ENCODE measurements around the gene AKAP10. TPM values are rescaled to one million over a fixed set of nuclear protein-coding genes. Genes with fewer than 3 reads are reported as not detected.

Gene AKAP10
- total RNA-seq, 4 donors from 2014 or later, result 18.7 to 36.8 (median 25.3) TPM

DNA sequence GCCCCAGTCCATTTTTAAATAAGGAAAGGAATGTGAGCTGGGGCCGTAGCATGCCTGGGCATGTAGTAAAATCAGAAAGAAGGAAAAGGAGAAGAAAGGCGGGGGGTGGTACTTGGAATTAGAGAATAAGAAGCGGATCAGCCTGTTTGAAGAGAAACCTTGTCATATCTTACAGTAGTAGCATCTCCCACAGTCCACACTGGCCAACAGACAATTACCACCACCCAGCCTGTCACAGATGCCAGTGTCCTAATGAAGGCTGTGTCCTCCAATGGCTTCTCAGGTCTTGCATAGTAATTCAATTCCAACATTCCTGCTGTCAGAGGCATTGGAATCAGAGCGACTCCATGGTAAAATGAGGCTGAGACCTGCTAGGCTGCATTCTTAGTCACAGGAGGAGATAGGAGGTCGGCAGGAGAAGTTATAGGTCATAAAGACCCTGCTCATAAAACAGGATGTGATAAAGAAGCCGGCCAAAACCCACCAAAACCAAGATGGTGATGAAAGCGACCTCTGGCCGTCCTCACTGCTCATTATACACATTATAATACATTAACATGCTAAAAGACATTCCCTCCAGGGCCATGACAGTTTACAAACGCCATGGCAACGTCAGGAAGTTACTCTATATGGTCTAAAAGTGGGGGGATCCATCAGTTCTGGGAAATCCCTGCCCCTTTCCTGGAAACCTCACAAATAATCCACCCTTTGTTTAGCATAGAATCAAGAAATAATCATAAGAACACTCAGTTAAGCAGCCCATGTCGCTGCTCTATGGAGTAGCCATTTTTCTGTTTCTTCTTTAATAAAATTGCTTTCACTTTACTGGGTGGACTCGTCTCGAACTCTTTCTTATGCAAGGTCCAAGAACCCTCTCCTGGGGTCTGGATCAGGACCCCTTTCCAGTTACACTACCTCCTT is 9.6 kb upstream of the AKAP10 start:
- peaks cover 0 to 4% (median 0%) of the 10 kb centered on the region in 4 donors for H3K4me1 ChIP-seq
- in situ Hi-C loops (cut with MboI; ENCODE audit: low pct_ligation_motif_present in 1 of 4, low pct_unique_long_range_greater_than_20kb in 1 of 4, low sequenced_read_pairs in 3 of 4) (loop anchor here in 1 of 4 donors (25.0 kb wide), 1 partner anchor 325 kb away; no protein-coding TSS in a partner anchor), intact Hi-C loops (cut with DNase I; ENCODE audit: low total_unique reads) (no loop called here)
- no peak for TF ChIP-seq EP300 (IDR thresholded peaks at IDR 0.05; ENCODE audit: low read depth)
- no peak for TF ChIP-seq POLR2A (IDR thresholded peaks at IDR 0.05)
- TF ChIP-seq, protein P1, sequence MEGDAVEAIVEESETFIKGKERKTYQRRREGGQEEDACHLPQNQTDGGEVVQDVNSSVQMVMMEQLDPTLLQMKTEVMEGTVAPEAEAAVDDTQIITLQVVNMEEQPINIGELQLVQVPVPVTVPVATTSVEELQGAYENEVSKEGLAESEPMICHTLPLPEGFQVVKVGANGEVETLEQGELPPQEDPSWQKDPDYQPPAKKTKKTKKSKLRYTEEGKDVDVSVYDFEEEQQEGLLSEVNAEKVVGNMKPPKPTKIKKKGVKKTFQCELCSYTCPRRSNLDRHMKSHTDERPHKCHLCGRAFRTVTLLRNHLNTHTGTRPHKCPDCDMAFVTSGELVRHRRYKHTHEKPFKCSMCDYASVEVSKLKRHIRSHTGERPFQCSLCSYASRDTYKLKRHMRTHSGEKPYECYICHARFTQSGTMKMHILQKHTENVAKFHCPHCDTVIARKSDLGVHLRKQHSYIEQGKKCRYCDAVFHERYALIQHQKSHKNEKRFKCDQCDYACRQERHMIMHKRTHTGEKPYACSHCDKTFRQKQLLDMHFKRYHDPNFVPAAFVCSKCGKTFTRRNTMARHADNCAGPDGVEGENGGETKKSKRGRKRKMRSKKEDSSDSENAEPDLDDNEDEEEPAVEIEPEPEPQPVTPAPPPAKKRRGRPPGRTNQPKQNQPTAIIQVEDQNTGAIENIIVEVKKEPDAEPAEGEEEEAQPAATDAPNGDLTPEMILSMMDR (IDR thresholded peaks at IDR 0.05), result no peak
- TF ChIP-seq POLR2AphosphoS5 (IDR thresholded peaks at IDR 0.05), result no peak
- H3K27me3 ChIP-seq, result no peaks in the 10 kb centered on the region
- 71 to 85% methylated on average over 7 to 13 of the region's 13 CpGs for WGBS, 2 donors (ENCODE audit: low coverage in 1 of 2)
- no peak overlapping the region for H3K27ac ChIP-seq
- no peak for DNase-seq
- H3K4me3 ChIP-seq, result no peak overlapping the region
- no peaks in the 10 kb centered on the region for H3K9me3 ChIP-seq
- no peaks in the 10 kb centered on the region for H3K36me3 ChIP-seq

- no peaks in the 10 kb centered on the region for H3K9me3 ChIP-seq
- intact Hi-C loops (cut with DNase I; ENCODE audit: low total_unique reads), result no loop called here
- H3K36me3 ChIP-seq, result no peaks in the 10 kb centered on the region
- no peak overlapping the region for H3K4me3 ChIP-seq
- H3K27me3 ChIP-seq, result no peaks in the 10 kb centered on the region
- WGBS, 2 donors (ENCODE audit: low coverage in 1 of 2), result 87 to 93% methylated on average over 6 to 41 of the region's 43 CpGs
- H3K4me1 ChIP-seq, result peaks cover 15 to 22% (median 20%) of the 10 kb centered on the region in 4 donors
- TF ChIP-seq POLR2A (IDR thresholded peaks at IDR 0.05), result no peak
- no peak for TF ChIP-seq POLR2AphosphoS5 (IDR thresholded peaks at IDR 0.05)
- TF ChIP-seq EP300 (IDR thresholded peaks at IDR 0.05; ENCODE audit: low read depth), result no peak
- TF ChIP-seq, protein P1 (IDR thresholded peaks at IDR 0.05), result no peak
- in situ Hi-C loops (cut with MboI; ENCODE audit: low pct_ligation_motif_present in 1 of 4, low pct_unique_long_range_greater_than_20kb in 1 of 4, low sequenced_read_pairs in 3 of 4), result loop anchor here in 1 of 4 donors (25.0 kb wide), 1 partner anchor 332 kb away; no protein-coding TSS in a partner anchor
- DNase-seq, result peak; percentile 13
- H3K27ac ChIP-seq, result peak overlapping the region in 2 of 4 donors; percentile 6 to 39
Measured at GRCh38 chr17:19979917-19980770, 2.5 kb upstream of the AKAP10 start.

DNA sequence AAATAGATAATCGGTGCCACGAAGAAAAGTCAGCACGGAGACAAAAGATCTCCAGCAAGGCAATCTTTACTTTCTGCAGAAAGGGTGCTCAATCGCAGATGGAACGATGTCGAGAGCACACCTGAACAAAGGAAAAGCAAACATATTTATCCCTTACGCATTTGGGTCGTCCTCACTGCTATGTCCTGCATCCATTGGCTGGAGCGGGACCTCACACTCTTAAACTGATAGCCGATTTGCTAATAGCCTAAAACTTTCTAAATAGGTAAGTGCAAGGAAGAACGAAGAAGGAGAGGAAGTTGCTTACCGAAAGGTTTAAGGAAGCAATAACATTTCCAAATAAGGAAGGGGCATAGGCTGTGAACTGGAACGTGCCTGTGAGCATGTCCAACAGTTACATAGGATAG is 1.2 kb upstream of the AKAP10 start:
- Histone ChIP-seq H3K36me3 (no peaks in the 10 kb centered on the region), H3K9me3 (no peaks in the 10 kb centered on the region), H3K4me3 (peak overlapping the region in 1 of 4 donors; percentile 94), H3K27ac (peak overlapping the region; percentile 88 to 94 (median 92)), H3K4me1 (peaks cover 15 to 22% (median 20%) of the 10 kb centered on the region in 4 donors), H3K27me3 (no peaks in the 10 kb centered on the region)
- 78% methylated on average over 13 of the region's 13 CpGs for WGBS, 2 donors (ENCODE audit: low coverage in 1 of 2)
- in situ Hi-C loops (cut with MboI; ENCODE audit: low pct_ligation_motif_present in 1 of 4, low pct_unique_long_range_greater_than_20kb in 1 of 4, low sequenced_read_pairs in 3 of 4) (loop anchor here in 1 of 4 donors (25.0 kb wide), 1 partner anchor 333 kb away; no protein-coding TSS in a partner anchor), intact Hi-C loops (cut with DNase I; ENCODE audit: low total_unique reads) (no loop called here)
- DNase-seq, result no peak
- TF ChIP-seq POLR2AphosphoS5 (IDR thresholded peaks at IDR 0.05) (no peak), POLR2A (IDR thresholded peaks at IDR 0.05) (no peak), EP300 (IDR thresholded peaks at IDR 0.05; ENCODE audit: low read depth) (no peak)
- TF ChIP-seq, protein P1 (IDR thresholded peaks at IDR 0.05), result no peak
